Thyroid gland (tissue), 4 donors: ENCODE results near the gene INAVA. TPM values are rescaled to one million over a fixed set of nuclear protein-coding genes. Genes with fewer than 3 reads are reported as not detected.

ENCODE experiments used
- DNase-seq, 2 donors: peaks; one replicate each; pipeline ENCODE4 v3.0.0-alpha.2; 2019
- H3K27ac ChIP-seq, 3 donors: fragments of 200-600 bp; sonication (generic); 1 replicate in 2 of 3; 2 replicates in 1 of 3; pipeline ENCODE4 v1.5.1; 2016 to 2019; ENCODE audit warnings: mild to moderate bottlenecking in 1 of 3, moderate library complexity in 1 of 3
- H3K27me3 ChIP-seq: fragments of 200-600 bp; sonication (generic); one replicate; pipeline ENCODE4 v1.5.1; 2019
- H3K36me3 ChIP-seq, 2 donors: fragments of 200-600 bp; sonication (generic); one replicate each; pipeline ENCODE4 v1.5.1; 2016 to 2019
- H3K4me1 ChIP-seq, 2 donors: fragments of 200-600 bp; sonication (generic); one replicate each; pipeline ENCODE4 v1.5.1; 2017 to 2019
- H3K4me3 ChIP-seq, 3 donors: fragments of 200-600 bp; sonication (generic); replicated peaks in 1 of 3; 1 replicate in 2 of 3; 2 replicates in 1 of 3; pipeline ENCODE4 v1.5.1; 2016; ENCODE audit warnings: mild to moderate bottlenecking in 1 of 3
- H3K9me3 ChIP-seq: fragments of 200-600 bp; sonication (generic); one replicate; pipeline ENCODE4 v1.5.1; 2017
- CTCF ChIP-seq, 6 experiments: fragments of 200-600 bp in 3 of 6; fragments of 450-650 bp in 3 of 6; sonication (generic) in 3 of 6; IDR thresholded peaks; one replicate each; pipeline ENCODE4 v1.5.1; 2016 to 2019; ENCODE audit warnings: antibody characterized with exemption in 6 of 6, mild to moderate bottlenecking in 2 of 6, inconsistent platforms in 1 of 6, moderate library complexity in 1 of 6
- POLR2A ChIP-seq, 2 donors: fragments of 450-650 bp; IDR thresholded peaks; one replicate each; pipeline ENCODE4 v1.6.1; 2017; ENCODE audit warnings: antibody characterized with exemption in 2 of 2, mild to moderate bottlenecking in 2 of 2, moderate library complexity in 1 of 2
- WGBS, 2 donors: methylation state at CpG; one replicate each; pipeline ENCODE4 v1.1.5; 2017; 5-methylcytosine and 5-hydroxymethylcytosine counted together
- intact Hi-C: fragments of 100-400 bp; cut with DNase I; formaldehyde crosslinking; loops from one replicate; pipeline ENCODE4 v1.15.1; 2023
- total RNA-seq, 4 donors: library from RNA; depleted of rRNA; stranded (reverse); fragments of >200 nt; gene quantifications; one replicate each; pipeline ENCODE4 v1.2.3, GENCODE V29; 2016

The INAVA gene
- total RNA-seq, 4 donors from 2014 or later = 0.27 TPM; not detected in 3

DNA sequence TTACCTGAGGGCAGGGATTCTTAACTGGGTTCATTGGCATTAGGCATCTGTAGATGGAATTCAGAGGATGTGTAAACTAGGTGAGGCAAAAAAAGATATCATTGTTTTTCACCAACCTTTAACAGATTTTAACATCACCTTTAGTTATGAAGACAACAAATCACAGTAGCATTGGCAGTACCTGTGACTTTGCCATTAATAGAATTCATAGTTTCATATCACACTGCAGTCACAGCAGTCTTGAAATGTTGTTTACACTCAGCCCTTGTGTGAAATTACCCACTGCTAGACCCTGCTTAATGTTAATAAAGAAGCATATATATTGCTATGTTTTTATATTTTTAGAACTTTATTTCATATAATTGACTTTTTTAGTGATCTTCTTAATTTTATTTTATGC is 1.7 kb upstream of the INAVA start:
- Histone ChIP-seq H3K4me1 (peaks cover 9 to 12% of the 10 kb centered on the region in 2 donors), H3K27ac (no peak overlapping the region), H3K9me3 (no peaks in the 10 kb centered on the region), H3K4me3 (no peak overlapping the region), H3K27me3 (no peaks in the 10 kb centered on the region), H3K36me3 (no peaks in the 10 kb centered on the region)
- TF ChIP-seq CTCF (IDR thresholded peaks at IDR 0.05) (no peak), POLR2A (IDR thresholded peaks at IDR 0.05) (no peak)
- no peak for DNase-seq
- intact Hi-C loops = no loop called here

DNA sequence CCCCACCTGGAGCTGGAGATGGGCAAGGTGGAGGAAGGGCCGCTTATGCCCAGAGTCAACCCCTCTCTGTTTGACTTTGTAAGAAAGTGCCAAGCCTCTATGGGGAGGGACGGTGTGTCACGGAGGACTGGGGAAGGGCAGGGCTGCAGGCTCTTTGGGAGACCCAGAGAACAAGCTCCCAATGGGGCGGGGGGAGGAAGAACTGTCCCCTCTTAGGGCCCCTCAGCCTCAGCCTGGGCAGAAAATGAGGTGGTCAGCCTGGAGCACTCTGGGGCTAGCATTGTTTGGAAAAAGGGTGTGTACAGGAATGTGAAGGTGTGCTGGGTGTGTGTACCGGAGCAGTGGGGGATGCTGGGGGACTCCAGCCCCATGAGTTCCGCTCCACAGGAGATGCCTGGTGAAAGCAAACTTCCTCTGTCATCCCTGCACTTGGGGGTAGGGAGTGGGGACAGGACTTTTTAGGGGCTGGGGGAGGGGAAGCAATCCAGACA is 1.2 kb upstream of the INAVA start:
- H3K4me1 ChIP-seq = peaks cover 9 to 12% of the 10 kb centered on the region in 2 donors
- no peaks in the 10 kb centered on the region for H3K9me3 ChIP-seq
- no peak overlapping the region for H3K27ac ChIP-seq
- no peaks in the 10 kb centered on the region for H3K27me3 ChIP-seq
- DNase-seq = no peak
- TF ChIP-seq POLR2A (IDR thresholded peaks at IDR 0.05) = no peak
- TF ChIP-seq CTCF (IDR thresholded peaks at IDR 0.05) = no peak
- no peak overlapping the region for H3K4me3 ChIP-seq
- WGBS, 2 donors = 81 to 84% methylated on average over 6 of the region's 6 CpGs
- intact Hi-C loops = no loop called here
- H3K36me3 ChIP-seq = no peaks in the 10 kb centered on the region

DNA sequence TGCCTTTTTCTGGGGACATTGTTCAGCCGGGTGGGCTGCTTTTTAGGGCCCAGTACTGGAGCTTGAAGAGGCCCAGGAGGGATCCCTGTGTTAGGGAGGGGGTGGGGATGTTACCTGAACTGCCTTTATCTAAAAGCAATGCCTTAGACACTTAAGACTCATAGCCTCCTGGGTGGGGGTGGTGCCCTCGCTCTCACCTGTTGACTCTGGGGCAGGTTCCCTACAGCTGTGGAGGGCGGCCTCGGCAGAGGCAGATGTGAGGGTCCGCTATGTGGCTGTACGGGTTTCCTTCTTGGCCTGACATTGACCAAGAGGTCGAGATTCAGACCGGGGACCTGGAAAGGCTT is 716 bp downstream of the INAVA start:
- no peaks in the 10 kb centered on the region for H3K27me3 ChIP-seq
- no peak overlapping the region for H3K4me3 ChIP-seq
- no peak overlapping the region for H3K27ac ChIP-seq
- H3K9me3 ChIP-seq = no peaks in the 10 kb centered on the region
- TF ChIP-seq CTCF (IDR thresholded peaks at IDR 0.05) (no peak), POLR2A (IDR thresholded peaks at IDR 0.05) (no peak)
- no peak for DNase-seq
- peaks cover 9 to 12% of the 10 kb centered on the region in 2 donors for H3K4me1 ChIP-seq
- intact Hi-C loops = no loop called here
- no peaks in the 10 kb centered on the region for H3K36me3 ChIP-seq
- 43 to 77% methylated on average over 5 to 7 of the region's 8 CpGs for WGBS, 2 donors

- Histone ChIP-seq H3K36me3 (no peaks in the 10 kb centered on the region), H3K4me3 (no peak overlapping the region), H3K4me1 (peaks cover 9 to 10% of the 10 kb centered on the region in 2 donors), H3K27me3 (no peaks in the 10 kb centered on the region), H3K9me3 (no peaks in the 10 kb centered on the region), H3K27ac (no peak overlapping the region)
- intact Hi-C loops = no loop called here
- no peak for DNase-seq
- 82 to 85% methylated on average over 8 of the region's 9 CpGs for WGBS, 2 donors
- no peak for TF ChIP-seq CTCF (IDR thresholded peaks at IDR 0.05)
- TF ChIP-seq POLR2A (IDR thresholded peaks at IDR 0.05) = no peak
Measured at GRCh38 chr1:200895801-200896530, 1.3 kb downstream of the INAVA start.

DNA sequence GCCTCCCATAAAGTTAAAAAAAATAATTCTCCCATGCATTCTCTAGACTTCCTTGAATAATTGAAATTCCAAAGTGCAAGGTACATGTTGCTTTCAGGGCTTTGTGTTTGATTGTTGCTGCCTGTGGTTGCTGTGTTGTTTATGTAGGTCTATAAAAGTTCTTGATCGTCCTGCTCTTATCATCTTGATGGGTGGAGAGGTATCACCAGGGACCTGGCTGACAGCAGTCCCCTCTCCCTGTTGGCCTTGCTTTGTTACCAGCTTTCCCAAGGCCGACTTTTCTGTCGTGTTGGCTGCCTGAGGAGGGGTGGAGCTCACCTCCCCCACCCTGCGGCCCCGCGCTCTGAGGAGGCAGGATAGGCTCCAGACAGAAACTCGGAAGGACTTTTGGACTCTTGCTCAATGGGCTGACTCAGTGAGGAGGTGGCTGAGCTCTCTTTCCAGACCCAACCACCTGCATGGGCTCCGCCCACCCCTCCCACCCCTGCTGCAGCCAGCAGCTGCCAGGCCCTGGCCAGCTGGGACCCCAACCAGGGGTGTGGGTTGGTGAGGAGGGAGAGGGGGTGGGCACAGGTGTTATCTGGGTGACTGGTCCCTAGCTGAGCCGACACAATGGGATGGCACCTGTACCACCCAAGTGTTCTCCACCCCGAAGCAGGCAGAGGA is 2.0 kb downstream of the INAVA start:
- TF ChIP-seq POLR2A (IDR thresholded peaks at IDR 0.05) (no peak), CTCF (IDR thresholded peaks at IDR 0.05) (no peak)
- intact Hi-C loops = no loop called here
- DNase-seq = no peak
- Histone ChIP-seq H3K4me1 (peaks cover 3% of the 10 kb centered on the region in 2 donors), H3K4me3 (no peak overlapping the region), H3K27me3 (no peaks in the 10 kb centered on the region), H3K9me3 (no peaks in the 10 kb centered on the region), H3K27ac (no peak overlapping the region), H3K36me3 (no peaks in the 10 kb centered on the region)
- 57 to 60% methylated on average over 5 to 9 of the region's 10 CpGs for WGBS, 2 donors
